Activated CD4-positive, alpha-beta T cell treated with anti-CD3 and anti-CD28 coated beads, Interleukin-2, Interleukin-4, amounts not matched to agents 100 ng/mL and 50 ng/mL, durations not matched to agents 16 hours and 8 hours (primary cell): ENCODE data around the gene TMEM184B.

Experiments used
- DNase-seq: peaks from one replicate; pipeline ENCODE4 v3.0.0-alpha.2; 2020; ENCODE audit warnings: low spot score

TMEM184B gene

DNA sequence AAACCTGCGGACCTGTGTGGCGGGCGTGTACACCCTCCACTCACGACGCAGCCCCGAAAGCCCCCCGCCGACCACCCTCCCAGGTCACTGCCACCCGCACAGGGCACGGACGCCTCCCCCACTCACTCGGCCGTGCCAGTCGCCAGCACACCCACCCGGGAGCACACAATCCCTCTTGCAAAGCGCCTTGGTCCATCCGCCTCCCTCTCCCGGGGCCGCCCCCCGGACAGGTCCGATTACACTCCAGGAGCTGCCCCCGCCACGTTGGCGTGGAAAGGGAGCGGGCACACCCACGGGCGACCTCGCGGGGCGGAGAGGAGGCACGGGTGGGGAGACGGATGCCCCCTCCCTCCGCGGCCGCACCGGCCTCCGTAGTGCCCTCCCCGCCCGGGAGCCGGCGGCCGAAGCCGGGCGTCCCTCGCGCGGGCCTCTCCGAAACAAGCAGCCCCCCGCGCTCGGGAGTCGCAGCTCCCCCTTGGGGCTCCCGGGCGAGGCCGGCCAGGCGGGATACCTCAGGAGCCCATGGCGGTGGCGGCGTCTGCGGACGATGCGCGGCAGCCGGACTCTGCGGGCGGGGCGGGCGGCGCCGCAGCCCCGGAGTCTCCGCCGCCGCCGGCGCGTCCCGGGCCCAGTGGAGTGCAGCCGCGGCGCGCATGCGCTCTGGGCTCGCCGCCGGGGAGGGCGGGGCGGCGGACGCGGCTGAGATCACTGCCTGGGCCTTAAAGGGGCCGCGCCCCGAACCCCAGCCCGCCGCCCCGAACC lies at the start of gene TMEM184B:
TSS of gene TMEM184B (minus strand) at position 638 of the 762 bp plus-strand sequence. CDS start 25,049 bp downstream, outside the sequence.
- peak; percentile 75 for DNase-seq

- no peak for DNase-seq
Measured at GRCh38 chr22:38320605-38321402, 48.0 kb upstream of the TMEM184B start.

DNA sequence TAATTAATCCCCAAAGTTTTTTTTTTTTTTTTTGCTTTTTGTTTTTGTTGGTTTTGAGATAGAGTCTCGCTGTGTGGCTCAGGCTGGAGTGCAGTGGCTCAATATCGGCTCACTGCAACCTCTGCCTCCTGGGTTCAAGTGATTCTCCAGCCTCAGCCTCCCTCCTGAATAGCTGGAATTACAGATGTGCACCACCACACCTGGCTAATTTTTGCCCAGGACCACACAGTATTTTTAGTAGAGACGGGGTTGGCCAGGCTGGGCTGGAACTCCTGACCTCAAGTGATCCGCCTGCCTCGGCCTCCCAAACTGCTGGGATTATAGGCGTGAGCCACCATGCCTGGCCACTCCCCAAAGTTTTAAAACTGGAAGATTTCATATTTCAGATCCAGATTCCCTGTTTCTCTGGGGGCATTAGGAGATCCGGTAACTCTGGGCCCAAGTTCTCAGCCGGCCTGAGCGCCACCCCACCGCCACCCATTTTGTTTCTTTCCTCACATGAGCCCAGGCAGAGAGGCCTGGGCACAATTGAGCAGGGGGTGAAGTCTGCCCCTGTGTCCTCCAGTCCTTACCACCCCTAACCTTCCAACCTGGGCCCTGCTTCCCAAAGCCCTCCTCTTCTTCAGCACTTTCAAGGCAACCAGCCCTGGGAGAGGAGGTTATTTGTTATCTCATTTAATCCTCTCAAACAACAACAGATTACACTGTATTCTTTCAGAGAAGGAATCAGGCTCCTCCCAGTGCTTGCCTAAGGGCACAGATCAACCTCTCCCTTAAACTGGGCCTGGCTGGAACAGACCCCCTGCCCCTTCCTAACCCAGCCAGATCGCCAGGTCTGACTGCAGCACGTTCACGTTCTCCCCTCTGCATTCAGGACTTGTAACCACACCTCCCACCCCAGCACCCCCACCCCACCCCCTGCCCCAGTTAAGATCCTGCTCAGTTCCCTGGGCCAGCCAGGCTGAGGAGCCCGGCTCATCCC lies 46.3 kb upstream of the TMEM184B start:
- DNase-seq: no peak

DNA sequence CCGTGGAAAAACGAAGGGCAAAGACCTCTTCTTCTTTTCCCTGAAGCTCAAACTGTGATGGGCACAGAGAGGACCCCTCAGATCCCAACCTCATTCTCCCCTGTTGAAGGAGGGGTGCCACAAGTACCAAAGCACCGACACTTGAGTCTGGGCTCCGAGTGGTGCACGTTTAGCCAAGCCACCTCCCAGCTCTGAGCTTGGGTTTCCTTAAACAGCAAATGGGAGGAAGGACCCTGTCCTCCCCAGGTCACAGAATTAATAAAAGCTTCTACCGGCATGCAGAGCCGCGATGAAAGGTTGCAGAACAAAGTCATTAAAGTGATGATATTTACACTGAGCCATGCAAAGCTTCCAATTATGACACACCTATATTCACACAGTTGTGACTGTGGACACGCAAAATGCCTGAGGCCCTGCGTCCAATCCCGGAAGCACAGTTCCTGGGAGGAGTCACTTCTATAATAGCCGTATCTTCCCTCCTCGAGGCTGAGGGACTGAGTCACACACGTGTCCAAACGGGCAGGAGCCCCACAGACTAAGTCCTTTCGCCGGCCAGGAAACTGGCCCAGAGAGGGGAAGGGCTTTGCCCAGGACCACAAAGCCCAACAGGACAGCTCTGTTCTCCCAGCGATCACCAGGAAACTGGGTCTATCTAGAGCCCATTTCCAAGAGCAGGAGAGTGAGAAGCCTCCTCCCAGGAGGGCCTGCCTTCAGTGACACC lies 45.3 kb upstream of the TMEM184B start:
- no peak for DNase-seq

DNA sequence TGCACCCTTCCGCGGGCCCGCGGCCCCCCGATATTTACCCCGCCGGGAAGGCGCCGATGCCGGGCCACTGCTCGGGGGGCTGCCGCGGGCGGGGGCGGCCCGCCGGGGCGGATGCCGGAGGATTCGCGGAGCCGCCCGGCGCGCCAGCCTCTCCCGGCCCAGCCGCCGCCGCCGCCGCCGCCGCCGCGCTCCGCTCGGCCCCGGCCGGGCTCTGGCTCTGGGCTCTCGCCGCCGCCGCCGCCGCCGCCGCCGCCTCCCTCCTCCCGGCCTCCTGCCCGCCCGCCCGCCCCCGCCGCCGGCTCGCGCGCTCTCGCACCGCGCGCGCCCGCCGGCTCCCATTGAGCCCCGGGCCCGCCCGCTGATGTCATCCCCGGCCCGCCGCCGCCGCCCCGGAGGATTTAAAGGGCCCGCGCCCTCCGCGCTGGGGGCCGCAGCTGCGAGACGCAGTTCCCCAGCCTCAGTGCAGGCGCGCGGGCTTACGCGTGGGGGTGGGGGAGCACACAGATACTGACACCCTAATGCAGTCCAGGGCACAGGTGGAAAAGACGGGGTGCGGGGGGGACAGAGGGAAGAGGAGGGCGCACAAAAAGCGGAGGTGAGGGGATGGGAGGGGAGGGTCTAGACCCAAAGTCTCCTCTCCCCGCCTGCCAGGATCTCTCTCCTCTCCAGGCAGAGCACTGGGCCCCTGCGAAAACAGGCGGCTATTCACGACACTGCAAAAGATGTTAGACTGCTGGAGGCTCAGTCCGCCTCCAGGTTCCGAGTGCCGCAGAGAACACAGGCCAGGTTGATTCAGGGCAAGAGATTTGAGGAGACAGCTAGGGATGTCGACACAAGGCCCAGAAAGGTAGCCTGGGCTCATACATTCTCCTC lies 44.5 kb upstream of the TMEM184B start, which contains the start of gene CSNK1E:
TSS of gene CSNK1E (minus strand) at position 312 of the 873 bp plus-strand sequence. CDS start 3,276 bp downstream, outside the sequence.
- peak; percentile 59 for DNase-seq

DNA sequence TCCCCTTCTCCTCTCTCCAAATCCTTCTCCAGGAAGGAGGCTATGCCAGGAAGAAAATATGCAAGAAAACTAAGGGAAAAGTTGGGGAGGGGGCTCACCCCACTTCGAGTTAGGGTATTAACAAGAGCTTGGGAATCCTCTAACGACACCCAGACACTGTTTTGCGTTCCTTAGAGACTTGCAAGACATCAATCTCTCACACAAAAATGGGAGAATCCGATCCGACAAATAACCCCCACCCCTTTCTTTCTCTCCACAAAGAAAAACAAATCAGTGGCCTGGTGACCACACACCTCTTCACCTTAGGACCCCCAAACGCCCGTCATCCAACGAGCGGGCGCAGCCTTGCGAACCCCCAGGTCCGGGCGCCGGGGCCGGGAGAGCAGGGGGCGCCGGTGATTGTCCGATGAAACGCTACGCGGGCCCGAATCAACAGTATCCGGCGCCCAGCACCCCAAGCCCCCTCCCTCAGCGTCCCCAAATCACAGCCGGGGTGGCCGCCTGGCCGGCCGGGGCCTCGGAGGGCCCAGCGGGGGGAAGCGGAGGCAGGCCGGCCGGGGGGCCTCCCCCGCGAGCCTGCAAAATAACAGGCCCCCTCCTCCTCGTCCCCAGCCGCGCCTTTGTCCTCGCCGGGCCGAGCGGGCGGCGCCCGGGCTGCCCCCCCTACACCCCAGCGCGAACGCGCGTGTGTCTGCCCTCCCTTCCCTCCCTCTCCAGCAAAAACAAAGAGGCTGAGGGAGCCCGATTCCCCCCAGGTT lies 43.7 kb upstream of the TMEM184B start:
- DNase-seq: no peak

DNA sequence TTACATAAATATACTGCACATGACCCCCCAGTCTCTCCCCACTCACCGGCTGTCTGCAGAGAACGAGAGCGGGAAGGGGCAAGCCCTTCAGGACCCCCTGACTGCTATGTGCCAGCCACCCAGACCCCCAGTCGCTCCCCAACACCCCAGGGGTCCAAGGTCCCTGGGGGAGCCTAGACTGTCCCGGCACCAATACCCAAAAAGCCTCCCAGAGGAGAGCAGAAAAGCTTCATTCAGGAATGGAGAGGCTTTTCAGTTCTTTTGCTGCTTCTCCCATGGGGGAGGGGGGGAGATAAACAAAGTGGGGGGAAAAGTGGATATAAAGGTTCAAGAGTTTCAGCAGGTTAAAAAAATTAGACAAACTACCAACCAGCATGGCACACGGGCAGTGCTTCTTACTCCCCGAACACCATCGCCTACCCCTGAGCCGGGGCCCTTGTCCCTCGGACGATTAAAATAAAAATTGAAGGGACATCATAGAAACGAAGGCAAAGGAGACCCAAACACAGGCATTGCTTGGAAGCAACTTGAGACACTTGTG lies 43.1 kb upstream of the TMEM184B start:
- DNase-seq: no peak

GRCh38 chr22:38314933-38315822 lies 42.4 kb upstream of the TMEM184B start:
- DNase-seq: no peak

GRCh38 chr22:38314051-38314932 lies 41.5 kb upstream of the TMEM184B start:
- DNase-seq: no peak

DNA sequence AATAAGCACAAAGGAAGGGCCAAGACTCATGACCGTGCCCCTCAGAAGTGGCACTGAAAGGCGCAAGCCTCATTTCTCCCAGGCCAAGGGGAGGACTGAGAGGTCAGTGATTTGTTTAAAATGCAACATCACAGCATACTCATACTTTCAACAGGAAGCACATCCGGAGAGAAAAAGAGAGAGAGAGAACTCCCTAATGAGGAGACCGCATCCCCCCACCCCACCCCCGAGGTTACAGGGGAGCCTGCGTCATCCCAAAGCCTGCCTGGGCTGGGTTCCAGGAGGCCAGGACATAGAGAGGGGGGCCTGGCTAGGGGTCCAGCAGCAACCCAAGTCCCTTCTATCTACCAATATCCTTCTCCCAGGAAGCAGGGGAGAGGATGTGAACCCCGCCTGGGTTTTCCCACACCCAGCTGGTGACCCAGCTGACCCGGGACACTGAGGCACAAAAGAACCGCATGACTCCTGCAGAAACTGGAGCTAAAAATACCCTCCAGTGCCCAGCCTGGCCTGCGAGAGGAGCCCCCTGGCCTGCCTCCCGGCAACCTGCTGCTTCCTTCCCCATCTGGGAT lies 40.7 kb upstream of the TMEM184B start:
- DNase-seq: no peak

DNA sequence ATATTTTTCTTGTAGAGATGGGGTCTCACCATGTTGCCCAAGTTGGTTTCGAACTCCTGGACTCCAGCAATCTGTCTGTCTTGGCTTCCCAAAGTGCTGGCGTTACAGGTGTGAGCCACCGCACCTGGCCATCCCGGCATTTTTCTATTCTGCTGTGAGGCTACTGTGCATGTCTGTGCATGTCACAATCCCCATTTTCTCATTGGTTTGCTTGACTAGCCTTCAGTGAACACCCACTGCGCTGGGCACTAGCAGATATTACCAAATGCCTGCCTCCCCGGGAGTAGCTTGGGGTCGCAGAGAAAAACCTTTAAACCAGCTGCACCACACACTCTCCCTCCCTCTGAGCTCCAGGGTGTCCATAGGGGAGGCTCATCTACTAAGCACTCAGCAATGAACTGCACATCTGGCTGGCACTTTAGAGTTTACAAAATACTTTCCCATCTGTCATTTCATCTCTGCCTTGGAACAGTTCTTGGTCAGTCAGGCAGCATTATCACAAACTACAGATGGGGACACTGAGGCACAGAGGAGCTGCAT lies 39.5 kb upstream of the TMEM184B start:
- DNase-seq: no peak

DNA sequence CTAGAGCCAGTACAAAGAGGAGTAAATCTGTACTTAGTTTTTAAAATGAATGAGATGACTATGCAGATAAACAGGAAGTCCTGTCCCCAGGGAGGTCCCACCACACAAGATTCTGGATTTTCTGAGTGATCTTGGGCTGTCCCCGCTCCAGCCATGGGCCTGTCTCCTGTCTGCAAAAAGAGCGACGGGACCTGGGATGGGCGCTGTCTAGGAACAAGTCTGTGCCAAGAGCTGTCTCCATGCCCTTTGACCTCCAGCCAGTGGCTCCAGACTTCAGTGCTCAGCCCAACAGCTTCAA lies 38.5 kb upstream of the TMEM184B start:
- no peak for DNase-seq

DNA sequence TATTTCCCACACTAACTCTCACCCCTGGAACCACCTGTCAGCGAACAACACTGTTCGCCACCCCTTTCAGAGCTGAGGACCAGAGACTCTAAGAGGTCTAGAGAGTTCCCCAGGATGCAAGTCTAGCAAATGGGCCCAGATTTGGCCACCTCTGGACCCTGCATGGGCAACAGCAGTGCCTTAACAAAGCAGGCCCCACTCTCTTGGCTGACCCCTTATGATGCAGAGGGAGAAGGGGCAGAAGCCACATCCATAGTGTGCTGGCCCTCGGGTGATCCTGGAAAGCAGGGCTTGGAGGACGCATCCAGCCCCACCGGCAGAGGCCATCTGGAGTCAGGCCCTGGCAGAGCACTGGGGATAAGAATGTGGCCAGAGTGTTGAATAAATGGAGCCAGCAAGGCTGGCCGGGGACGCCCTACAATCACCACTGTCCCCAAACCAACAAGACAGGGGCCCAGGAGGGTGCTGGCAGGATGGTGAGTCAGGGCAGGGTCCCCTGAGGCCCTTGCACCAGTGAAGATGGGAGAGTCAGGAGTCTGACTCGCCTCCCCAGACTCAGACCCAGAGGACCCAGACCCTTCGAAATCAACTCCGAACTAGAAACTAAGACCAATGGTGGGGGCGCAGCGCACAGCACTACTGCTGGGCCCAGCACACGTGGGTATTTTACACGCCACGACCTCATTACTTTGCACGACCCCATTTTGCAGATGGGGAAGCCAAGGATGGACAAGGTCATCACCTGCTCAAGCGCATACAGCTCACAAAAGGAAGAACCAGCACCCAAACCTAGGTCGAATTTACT lies 37.9 kb upstream of the TMEM184B start:
- no peak for DNase-seq

DNA sequence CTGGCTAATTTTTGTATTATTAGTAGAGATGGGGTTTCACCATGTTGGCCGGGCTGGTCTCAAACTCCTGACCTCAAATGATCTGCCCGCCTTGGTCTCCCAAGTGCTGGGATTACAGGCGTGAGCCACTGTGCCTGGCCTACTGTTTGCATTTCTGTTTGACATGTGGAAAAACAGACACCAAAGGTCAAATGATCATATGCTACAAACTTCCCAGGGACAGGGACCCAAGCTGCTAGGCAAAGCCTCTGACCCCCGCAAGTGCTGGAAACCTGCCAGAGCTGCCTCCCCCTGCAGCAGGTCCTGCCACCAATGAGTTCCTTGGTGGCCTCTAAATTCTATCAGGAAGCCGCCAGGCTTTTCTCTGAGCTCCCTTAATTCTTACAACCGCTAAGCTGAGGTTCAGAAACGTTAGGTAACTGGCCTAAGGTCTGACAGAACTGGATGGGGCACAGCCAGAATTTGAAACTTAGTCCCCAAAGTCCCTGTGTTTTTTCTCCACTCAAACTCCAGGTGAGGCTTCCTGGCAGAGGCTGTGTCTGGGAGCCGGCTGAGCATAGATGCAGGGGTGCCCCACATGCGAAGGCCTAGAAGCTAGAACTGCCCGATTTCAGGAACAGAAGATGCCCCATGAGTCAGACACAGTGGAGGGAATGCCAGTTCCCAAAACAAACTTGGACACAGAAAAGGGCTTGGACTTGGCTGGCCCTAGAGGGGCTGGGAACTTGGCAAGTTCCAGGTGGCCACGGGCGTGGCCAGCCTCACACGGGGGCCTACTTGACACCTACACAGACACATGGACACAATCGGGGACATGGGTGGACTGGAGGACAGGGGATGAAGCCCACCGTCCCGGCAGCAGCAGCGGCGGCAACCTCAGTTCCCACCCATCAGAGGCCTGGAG lies 37.1 kb upstream of the TMEM184B start:
- DNase-seq: no peak
